GM21367 (cell line): Measurements from ENCODE around the gene TLR5.

Experiments used
- ATAC-seq: cut with Tn5 transposase; IDR thresholded peaks from one replicate; pipeline ENCODE4 v1.9.1; 2021; ENCODE audit not compliant: unreplicated experiment

Gene TLR5

GRCh38 chr1:223152399-223152798, 9.4 kb upstream of the TLR5 start:
- ATAC-seq, result no peak

DNA sequence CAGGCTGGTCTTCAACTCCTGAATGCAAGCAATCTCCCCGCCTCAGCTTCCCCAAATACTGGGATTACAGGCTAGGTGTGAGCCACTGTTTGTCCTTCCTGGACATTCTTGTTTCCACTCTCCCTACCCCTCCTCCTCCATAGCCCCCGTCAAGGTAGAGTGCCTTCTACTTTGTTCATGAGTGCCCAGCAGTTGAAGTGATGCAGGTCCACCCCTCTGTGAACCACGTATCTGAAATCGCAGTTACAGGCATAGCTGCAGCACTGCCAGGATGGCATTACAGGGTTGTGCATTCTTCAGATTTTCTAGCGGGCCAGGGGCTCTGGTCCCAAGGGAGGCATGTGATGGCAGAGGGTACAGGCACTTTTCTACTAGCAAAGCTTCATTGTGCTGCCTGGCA, 7.4 kb upstream of the TLR5 start:
- ATAC-seq, result no peak

DNA sequence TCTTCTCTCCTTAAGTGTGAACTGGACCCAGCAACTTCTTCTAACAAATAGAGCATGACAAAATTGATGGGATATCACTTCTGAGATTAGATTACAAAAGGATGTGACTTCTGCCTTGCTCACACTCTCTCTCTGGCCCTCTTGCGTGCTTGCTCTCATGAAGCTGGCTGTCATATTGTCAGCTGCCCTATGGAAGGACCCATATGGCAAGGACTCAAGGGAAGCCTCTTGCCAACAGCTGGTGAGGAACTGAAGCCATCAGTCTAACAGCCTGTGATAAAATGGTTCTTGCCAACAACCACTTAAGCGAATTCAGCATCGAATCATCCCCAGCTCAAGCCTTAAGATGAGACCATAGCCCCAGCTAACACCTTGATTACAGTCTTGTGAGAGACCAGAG, 4.8 kb upstream of the TLR5 start:
- no peak for ATAC-seq

DNA sequence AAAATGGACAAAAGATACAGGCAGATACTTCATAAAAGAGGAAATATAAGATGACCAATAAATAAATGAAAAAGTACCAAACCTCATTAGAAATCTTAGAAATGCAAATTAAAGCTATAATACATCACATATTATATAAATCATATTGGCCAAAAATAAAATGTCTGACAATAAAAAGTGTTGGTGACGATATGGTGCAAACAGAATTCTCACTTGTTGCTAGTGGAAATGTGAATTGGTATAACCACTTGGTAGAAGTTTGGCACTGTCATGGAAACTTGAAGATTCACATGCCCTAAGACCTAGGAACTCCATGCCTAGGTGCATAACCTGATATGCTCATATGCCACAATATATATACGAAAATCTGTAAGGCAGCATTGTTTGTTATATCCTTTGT, 4.4 kb upstream of the TLR5 start:
- ATAC-seq, result no peak

GRCh38 chr1:223146745-223147144, 3.7 kb upstream of the TLR5 start:
- no peak for ATAC-seq

- no peak for ATAC-seq
These were observed 1.9 kb upstream of the TLR5 start for GRCh38 chr1:223144914-223145313.

GRCh38 chr1:223144431-223144830, 1.4 kb upstream of the TLR5 start:
- no peak for ATAC-seq

DNA sequence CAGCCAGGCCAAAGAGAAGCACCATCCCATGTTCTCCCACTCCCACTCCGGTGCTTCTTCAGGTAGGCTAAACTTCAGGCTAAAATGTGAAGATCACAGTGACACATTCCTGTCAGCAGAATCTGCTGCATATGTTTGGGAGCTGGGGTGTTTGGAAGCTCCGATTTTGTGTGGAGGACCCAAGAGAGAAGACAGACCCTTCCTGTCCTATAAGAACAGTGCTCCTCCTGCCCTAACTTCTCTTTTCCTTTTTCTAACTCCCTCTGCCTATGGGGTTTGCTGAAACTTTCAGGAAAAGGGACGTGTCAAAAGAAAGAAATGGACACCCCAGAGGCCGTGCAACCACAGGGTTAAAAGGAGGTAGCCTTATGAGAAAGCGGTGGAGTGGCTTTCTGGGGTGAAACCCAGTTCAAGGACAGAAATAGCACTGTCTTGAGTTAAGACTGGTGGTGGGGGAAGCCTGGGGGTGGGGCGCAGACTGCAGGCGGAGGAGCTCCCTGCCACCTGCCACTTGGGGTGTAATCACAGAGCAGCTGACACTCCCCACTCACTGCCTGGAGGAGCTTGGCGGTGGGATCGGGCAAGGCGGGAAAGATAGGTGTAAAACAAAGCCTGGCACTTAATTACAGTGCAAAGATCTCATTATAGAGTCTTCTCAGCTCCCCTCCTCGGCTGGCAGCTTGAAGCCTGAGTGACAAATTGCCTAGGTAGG, 645 bp upstream of the TLR5 start:
- ATAC-seq, result no peak

GRCh38 chr1:223142269-223142668, 779 bp downstream of the TLR5 start:
- ATAC-seq, result no peak

- ATAC-seq, result no peak
These were observed 2.2 kb downstream of the TLR5 start for GRCh38 chr1:223140611-223141405.

GRCh38 chr1:223137455-223138085, 5.5 kb downstream of the TLR5 start:
- ATAC-seq, result no peak

- ATAC-seq, result no peak
These were observed 7.0 kb downstream of the TLR5 start for GRCh38 chr1:223136086-223136485.

DNA sequence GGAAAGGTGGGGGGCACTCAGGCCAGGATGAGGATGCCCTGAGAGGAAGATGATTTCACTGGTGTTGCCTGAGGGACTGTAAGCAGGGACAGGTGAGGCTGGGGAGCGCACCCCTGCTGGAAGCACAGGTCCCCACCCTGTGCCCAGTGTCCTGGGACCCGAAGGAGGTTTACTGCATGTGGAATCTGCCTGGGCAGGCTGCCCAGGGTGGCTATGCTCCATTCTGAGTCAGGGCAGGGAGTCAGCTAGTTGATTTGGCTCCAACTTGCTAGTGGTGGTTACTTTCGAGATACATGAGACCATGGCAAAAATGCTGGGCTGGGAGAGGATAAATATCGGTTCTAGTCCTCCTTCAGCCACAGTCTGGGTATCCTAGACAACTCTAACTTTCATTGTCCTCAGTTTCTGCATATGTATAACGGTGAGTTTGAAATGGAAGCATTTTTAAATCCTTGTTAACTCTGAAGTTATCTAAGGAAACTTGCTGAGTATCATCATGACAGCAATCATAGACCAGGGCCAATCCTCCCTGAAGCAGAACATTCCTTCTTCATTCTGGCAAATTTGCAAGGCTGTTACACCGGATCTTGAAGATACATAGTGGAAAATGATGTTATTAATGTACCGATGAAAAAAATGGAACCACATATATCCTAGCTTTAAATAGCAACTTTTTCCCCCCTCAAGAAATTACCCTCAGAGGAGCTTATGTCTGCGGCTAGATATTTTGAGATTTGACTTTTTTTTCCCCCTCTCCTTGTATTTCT, 7.7 kb downstream of the TLR5 start:
- no peak for ATAC-seq

DNA sequence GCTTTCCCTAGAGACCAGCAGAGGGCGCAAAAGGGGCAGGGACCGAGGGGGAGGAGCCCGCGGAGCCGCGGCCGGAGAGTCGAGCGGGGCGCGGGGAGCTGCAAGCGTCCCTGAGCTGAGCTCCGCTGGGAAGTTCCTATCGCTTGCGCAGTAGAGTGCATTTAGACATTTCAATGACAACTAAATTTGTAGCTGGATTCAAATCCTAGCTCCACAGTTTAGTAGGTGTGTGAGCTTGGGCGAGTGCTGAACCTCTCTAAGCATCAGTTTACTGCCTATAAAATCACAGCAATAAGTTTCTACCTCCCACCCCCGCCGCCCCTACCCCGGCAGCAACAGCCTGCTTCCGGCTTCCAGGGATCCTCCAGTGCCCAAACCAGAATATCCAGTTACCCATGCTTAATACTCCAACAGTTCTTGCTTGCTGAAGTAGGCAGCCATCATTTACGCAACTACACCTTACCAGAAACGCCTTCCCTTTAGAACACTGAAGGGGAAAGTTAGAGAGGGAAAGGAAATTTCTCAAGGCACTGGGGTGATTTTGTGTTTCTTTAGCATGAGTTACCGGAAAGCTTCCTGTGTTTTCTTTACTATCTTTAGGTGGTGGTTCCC, 9.1 kb downstream of the TLR5 start:
- ATAC-seq, result peak; percentile 85

DNA sequence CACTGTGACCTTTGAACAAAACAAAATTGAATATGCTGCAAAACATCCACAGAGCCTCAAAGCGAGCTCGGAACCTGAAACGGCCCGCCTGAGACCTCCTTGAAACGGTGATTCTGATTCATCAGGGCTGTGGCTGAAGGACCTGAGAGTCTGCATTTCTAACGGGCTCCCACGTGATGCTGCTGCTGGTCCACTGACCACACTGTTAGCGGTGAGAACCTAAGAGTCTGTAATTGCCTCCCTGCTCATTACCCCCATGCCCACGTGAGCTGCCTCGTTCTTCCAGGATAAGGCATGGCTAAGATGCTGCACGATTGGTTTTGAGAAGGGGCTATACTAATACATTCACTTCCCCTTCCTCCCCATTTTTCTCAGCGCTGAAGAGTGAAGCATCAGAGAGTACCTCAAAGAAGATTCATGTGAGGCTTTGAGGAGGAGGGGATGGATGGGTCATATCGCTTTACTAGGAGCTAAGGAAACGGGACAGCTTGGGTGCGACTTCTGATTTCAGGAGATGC, 9.7 kb downstream of the TLR5 start:
- ATAC-seq, result no peak

- peak; percentile 67 for ATAC-seq
These were observed 13.7 kb downstream of the TLR5 start for GRCh38 chr1:223129229-223129901.

DNA sequence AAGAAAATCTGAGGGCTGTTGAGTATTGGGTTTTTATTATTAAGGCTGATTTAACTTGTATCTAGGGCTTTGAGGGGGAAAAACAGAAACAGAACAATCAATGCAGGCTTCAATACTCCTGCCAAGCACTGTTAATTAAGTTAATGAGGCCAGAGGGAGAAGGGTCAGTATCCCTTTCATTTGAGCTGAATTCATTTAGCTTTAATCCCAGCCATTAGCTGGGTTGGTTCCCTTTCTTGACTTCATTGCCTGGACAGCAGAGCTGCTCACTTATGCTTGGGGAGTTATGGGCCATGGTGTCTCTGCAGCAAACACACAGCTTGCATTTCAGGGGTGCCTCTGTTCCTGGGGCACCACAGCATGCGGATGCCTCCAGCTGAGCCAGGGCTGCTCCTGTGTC, 16.3 kb downstream of the TLR5 start:
- ATAC-seq, result no peak

GRCh38 chr1:223125766-223126165, 17.3 kb downstream of the TLR5 start:
- ATAC-seq, result no peak

DNA sequence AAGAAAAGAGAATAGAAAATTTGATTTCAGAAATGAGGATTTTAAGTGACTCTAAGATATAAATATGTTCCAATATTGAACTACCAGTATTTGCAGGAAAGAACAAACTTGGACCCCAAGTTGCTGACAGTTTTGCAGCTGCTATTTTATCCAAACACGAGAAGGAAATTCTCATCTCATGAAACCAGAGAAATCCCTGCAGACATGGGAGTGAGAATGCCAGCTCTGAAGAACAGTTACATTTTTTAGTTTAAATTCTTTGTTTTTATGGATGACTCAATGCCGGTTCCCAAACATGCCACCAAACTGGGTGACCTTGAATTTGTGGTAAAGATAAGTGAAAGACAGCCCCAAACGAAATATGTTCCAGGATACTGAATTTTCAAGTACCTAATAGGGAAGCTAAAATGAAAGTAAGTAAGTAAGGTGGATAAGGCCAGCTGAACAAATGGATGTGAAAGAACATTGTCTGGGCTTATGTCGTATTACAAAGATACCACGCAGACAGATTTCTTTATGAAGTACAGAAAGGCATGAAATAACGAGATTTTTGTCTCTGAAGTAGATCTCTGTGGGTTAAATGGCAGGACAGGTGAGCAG, 19.9 kb downstream of the TLR5 start:
- ATAC-seq, result no peak

GRCh38 chr1:223118418-223118817, 24.6 kb downstream of the TLR5 start:
- ATAC-seq, result no peak
